Neuronal stem cell (in vitro differentiated cells): ENCODE results near the gene SLC35E4.

Experiments used
- DNase-seq: peaks from one replicate; pipeline ENCODE4 v3.0.0-alpha.2; 2013; ENCODE audit warnings: low spot score
- H2AFZ ChIP-seq: one replicate; pipeline ENCODE4 v1.6.1; 2013; ENCODE audit warnings: mild to moderate bottlenecking, low read length, inconsistent platforms
- H2AK5ac ChIP-seq: 2 replicates; pipeline ENCODE4 v1.6.1; 2013; ENCODE audit warnings: low read depth, mild to moderate bottlenecking, inconsistent platforms, low read length, moderate library complexity, mixed read lengths
- H2BK120ac ChIP-seq: 2 replicates; pipeline ENCODE4 v1.6.1; 2013; ENCODE audit warnings: low read depth, mild to moderate bottlenecking, inconsistent platforms, low read length, moderate library complexity, mixed read lengths
- H2BK12ac ChIP-seq: one replicate; pipeline ENCODE4 v1.6.1; 2013; ENCODE audit warnings: low read length, inconsistent platforms
- H2BK15ac ChIP-seq: 2 replicates; pipeline ENCODE4 v1.6.1; 2013; ENCODE audit warnings: mild to moderate bottlenecking, low read length, inconsistent platforms, mixed read lengths
- H2BK5ac ChIP-seq: one replicate; pipeline ENCODE4 v1.6.1; 2013; ENCODE audit warnings: inconsistent platforms, mild to moderate bottlenecking, low read length, moderate library complexity
- H3K14ac ChIP-seq: one replicate; pipeline ENCODE4 v1.6.1; 2013; ENCODE audit warnings: low read length, inconsistent platforms
- H3K18ac ChIP-seq: 2 replicates; pipeline ENCODE4 v1.6.1; 2013; ENCODE audit warnings: low read length, inconsistent platforms
- H3K23ac ChIP-seq: 2 replicates; pipeline ENCODE4 v1.6.1; 2013; ENCODE audit warnings: low read depth, mild to moderate bottlenecking, mixed read lengths, low read length, inconsistent platforms; ENCODE audit not compliant: poor library complexity
- H3K27ac ChIP-seq: replicated peaks from 3 replicates; pipeline ENCODE4 v1.5.1; 2013; ENCODE audit warnings: low read length, inconsistent platforms
- H3K27me3 ChIP-seq, 3 experiments: 2 replicates each; pipeline ENCODE4 v1.6.1; 2013; ENCODE audit warnings: low read length in 3 of 3, mild to moderate bottlenecking in 2 of 3, inconsistent platforms in 1 of 3, low read depth in 1 of 3, mixed read lengths in 1 of 3, moderate library complexity in 1 of 3; ENCODE audit not compliant: control insufficient read depth in 3 of 3, insufficient read depth in 3 of 3
- H3K36me3 ChIP-seq, 2 donors: replicated peaks in 1 of 2; 2 replicates each; pipeline ENCODE4 v1.6.1; 2013; ENCODE audit warnings: low read length in 2 of 2; ENCODE audit not compliant: control insufficient read depth in 2 of 2, insufficient read depth in 2 of 2
- H3K4ac ChIP-seq: 2 replicates; pipeline ENCODE4 v1.6.1; 2013; ENCODE audit warnings: inconsistent platforms, mild to moderate bottlenecking, low read length, moderate library complexity
- H3K4me1 ChIP-seq, 2 donors: 1 replicate in 1 of 2; 2 replicates in 1 of 2; pipeline ENCODE4 v1.6.1; 2013; ENCODE audit warnings: low read length in 2 of 2, low read depth in 1 of 2; ENCODE audit not compliant: control insufficient read depth in 2 of 2, insufficient read depth in 1 of 2
- H3K4me2 ChIP-seq: one replicate; pipeline ENCODE4 v1.6.1; 2013; ENCODE audit warnings: mild to moderate bottlenecking, low read length, inconsistent platforms; ENCODE audit not compliant: insufficient read depth, poor library complexity, severe bottlenecking
- H3K4me3 ChIP-seq, 2 donors: 2 replicates each; pipeline ENCODE4 v1.5.1; 2013; ENCODE audit warnings: low read length in 2 of 2, mild to moderate bottlenecking in 2 of 2, inconsistent platforms in 1 of 2, moderate library complexity in 1 of 2
- H3K79me1 ChIP-seq: one replicate; pipeline ENCODE4 v1.6.1; 2013; ENCODE audit warnings: low read depth, mild to moderate bottlenecking, inconsistent platforms, low read length, moderate library complexity
- H3K9ac ChIP-seq: one replicate; pipeline ENCODE4 v1.6.1; 2013; ENCODE audit warnings: mild to moderate bottlenecking, low read depth, low read length, inconsistent platforms; ENCODE audit not compliant: poor library complexity
- H3K9me3 ChIP-seq, 2 donors: replicated peaks in 1 of 2; 2 replicates each; pipeline versions ENCODE3 to v1.6.1; 2013; ENCODE audit warnings: low read length in 2 of 2, mild to moderate bottlenecking in 2 of 2, inconsistent platforms in 1 of 2, low read depth in 1 of 2, mixed read lengths in 1 of 2, moderate library complexity in 1 of 2; ENCODE audit not compliant: control insufficient read depth in 2 of 2, insufficient read depth in 1 of 2
- H4K8ac ChIP-seq: one replicate; pipeline ENCODE4 v1.6.1; 2013; ENCODE audit warnings: low read depth, mild to moderate bottlenecking, inconsistent platforms, low read length, moderate library complexity
- H4K91ac ChIP-seq: one replicate; pipeline ENCODE4 v1.6.1; 2013; ENCODE audit warnings: low read length, low read depth, mild to moderate bottlenecking, inconsistent platforms; ENCODE audit not compliant: poor library complexity
- WGBS, 2 donors: extraction: QIAGEN DNeasy Blood & Tissue Kit; methylation state at CpG; one replicate each; pipeline ENCODE4 v1.1.7; 2013; ENCODE audit warnings: missing lambda C conversion rate in 2 of 2, mixed read lengths in 1 of 2; ENCODE audit not compliant: insufficient read length in 2 of 2, insufficient replicate concordance in 1 of 2; ENCODE audit errors: extremely low coverage in 2 of 2; 5-methylcytosine and 5-hydroxymethylcytosine counted together

Gene SLC35E4

DNA sequence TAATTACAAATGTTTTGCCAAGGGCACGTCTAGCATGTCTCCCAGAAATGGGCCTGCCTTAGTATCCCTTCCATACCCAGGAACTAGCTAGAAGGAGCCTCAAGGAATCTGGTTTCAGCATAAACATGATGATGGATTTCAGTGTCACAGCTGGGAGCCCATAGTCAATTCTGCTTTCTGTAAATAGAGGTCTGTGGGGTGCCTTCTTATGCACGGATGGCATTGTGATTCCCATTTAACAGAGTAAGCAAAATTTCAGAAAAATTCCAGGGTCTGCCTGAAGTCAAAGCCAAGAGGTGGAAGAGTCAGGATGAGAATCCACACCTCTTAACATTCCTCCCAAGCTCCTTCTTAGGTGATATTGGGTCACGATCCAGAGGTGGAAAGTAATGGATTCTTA lies 20.0 kb downstream of the SLC35E4 start:
- no peak overlapping the region for H3K4ac ChIP-seq
- DNase-seq: no peak
- no peak overlapping the region for H3K14ac ChIP-seq
- no peak overlapping the region for H3K9ac ChIP-seq
- no peaks in the 10 kb centered on the region for H3K27me3 ChIP-seq
- H3K4me2 ChIP-seq: no peak overlapping the region
- no peak overlapping the region for H3K23ac ChIP-seq
- no peak overlapping the region for H3K18ac ChIP-seq
- H3K4me1 ChIP-seq: peaks cover 0 to 3% of the 10 kb centered on the region in 2 donors
- no peaks in the 10 kb centered on the region for H3K79me1 ChIP-seq
- H2AK5ac ChIP-seq: no peak overlapping the region
- H2AFZ ChIP-seq: no peak overlapping the region
- no peak overlapping the region for H2BK120ac ChIP-seq
- H2BK12ac ChIP-seq: no peak overlapping the region
- no peaks in the 10 kb centered on the region for H3K9me3 ChIP-seq
- no peak overlapping the region for H3K27ac ChIP-seq
- no peak overlapping the region for H4K8ac ChIP-seq
- no peaks in the 10 kb centered on the region for H3K36me3 ChIP-seq
- H2BK15ac ChIP-seq: no peak overlapping the region
- H3K4me3 ChIP-seq: no peak overlapping the region
- no peak overlapping the region for H2BK5ac ChIP-seq
- WGBS, 2 donors: no CpG with 5 or more reads among the region's 3 CpGs
- no peak overlapping the region for H4K91ac ChIP-seq

DNA sequence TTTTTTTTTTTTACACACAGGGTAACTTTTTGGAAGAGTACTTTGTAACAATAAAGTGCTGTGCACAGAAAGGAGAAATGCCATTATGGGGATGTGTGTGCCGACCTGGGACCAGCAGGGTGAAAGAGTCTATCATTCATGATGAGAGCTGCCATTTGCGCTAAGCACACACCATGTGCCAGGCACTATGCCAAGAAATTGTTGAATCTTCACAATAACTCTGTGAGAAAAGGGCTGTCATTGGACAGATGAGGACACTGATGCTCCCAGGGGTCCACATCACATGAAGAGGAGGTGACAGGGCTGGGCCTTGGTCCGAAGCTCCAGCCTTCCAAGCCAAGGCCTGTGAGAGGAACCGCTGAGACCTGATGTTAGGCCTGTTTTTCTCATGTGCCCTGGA lies 26.5 kb downstream of the SLC35E4 start:
- Histone ChIP-seq H3K4me1 (peaks cover 2 to 4% of the 10 kb centered on the region in 2 donors), H3K18ac (no peak overlapping the region), H2BK120ac (no peak overlapping the region), H3K9ac (no peak overlapping the region), H3K9me3 (no peaks in the 10 kb centered on the region), H3K79me1 (no peaks in the 10 kb centered on the region), H2AFZ (no peak overlapping the region), H2BK15ac (no peak overlapping the region), H3K4me3 (no peak overlapping the region), H2BK5ac (no peak overlapping the region), H3K4ac (no peak overlapping the region), H2AK5ac (no peak overlapping the region), H3K14ac (no peak overlapping the region), H3K4me2 (no peak overlapping the region), H3K23ac (no peak overlapping the region), H3K36me3 (no peaks in the 10 kb centered on the region), H3K27ac (no peak overlapping the region), H4K8ac (no peak overlapping the region), H3K27me3 (peaks cover 0 to 11% (median 0%) of the 10 kb centered on the region in 3 experiments), H4K91ac (no peak overlapping the region), H2BK12ac (no peak overlapping the region)
- DNase-seq: no peak
- no CpG with 5 or more reads among the region's 4 CpGs for WGBS, 2 donors

DNA sequence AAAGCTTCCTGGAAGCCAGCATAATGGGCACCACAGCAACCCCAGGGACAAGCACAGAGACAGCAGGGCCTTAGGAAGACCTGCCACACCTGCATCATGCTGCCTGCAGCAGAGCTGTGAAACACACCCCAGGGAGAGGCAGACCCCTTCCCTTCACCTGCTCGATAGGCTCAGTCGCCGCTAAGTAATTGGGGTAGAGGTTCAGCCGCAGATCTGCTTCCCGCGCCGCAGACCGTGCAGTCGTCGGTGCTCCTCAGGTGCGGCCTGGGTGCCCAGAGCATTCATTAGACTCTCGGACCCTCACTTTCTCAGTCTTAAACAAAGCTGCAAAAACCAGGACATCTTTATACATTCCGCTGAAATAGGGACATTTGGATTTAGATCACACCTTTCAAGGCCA lies 29.2 kb downstream of the SLC35E4 start:
- Histone ChIP-seq H3K18ac (no peak overlapping the region), H3K4me2 (no peak overlapping the region), H3K14ac (no peak overlapping the region), H4K91ac (no peak overlapping the region), H3K4me1 (peaks cover 6 to 13% of the 10 kb centered on the region in 2 donors), H2BK5ac (no peak overlapping the region), H3K4me3 (no peak overlapping the region), H3K79me1 (no peaks in the 10 kb centered on the region), H3K4ac (no peak overlapping the region), H2BK15ac (no peak overlapping the region), H3K36me3 (no peaks in the 10 kb centered on the region), H2BK12ac (no peak overlapping the region), H2AK5ac (no peak overlapping the region), H2AFZ (no peak overlapping the region), H4K8ac (no peak overlapping the region), H3K9me3 (no peaks in the 10 kb centered on the region), H3K27ac (no peak overlapping the region), H3K9ac (no peak overlapping the region), H3K27me3 (peaks cover 0 to 28% (median 8%) of the 10 kb centered on the region in 3 experiments), H3K23ac (no peak overlapping the region), H2BK120ac (no peak overlapping the region)
- WGBS, 2 donors: no CpG with 5 or more reads among the region's 13 CpGs
- no peak for DNase-seq

DNA sequence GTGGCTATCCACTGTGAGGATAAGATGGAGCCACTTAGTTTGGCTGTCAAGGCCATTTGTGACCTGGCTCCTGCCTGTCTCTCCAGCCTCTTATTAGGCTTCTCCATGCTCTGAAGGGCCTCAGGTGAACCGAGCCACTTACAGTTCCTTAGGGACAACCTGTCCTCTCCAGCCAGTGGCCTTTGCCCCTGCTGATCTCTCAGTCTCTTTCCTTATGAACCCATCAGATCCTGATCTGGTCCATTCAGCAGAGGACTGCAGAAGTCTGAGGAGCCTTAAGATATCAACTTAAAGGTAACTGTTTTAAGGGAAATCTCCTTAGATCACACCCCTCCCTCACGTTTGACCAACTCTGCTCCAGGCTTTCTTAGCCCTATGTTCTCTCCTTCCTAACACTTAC lies 29.7 kb downstream of the SLC35E4 start:
- Histone ChIP-seq H3K4me1 (peaks cover 6 to 13% of the 10 kb centered on the region in 2 donors), H2BK15ac (no peak overlapping the region), H3K27ac (no peak overlapping the region), H3K4ac (no peak overlapping the region), H2BK120ac (no peak overlapping the region), H3K4me3 (no peak overlapping the region), H3K14ac (no peak overlapping the region), H3K27me3 (peaks cover 0 to 30% (median 8%) of the 10 kb centered on the region in 3 experiments), H2BK12ac (no peak overlapping the region), H3K4me2 (no peak overlapping the region), H4K8ac (no peak overlapping the region), H2AK5ac (no peak overlapping the region), H3K9me3 (no peaks in the 10 kb centered on the region), H3K18ac (no peak overlapping the region), H3K36me3 (no peaks in the 10 kb centered on the region), H2BK5ac (no peak overlapping the region), H2AFZ (no peak overlapping the region), H4K91ac (no peak overlapping the region), H3K9ac (no peak overlapping the region), H3K23ac (no peak overlapping the region), H3K79me1 (no peaks in the 10 kb centered on the region)
- WGBS, 2 donors: no CpG with 5 or more reads among the region's 2 CpGs
- no peak for DNase-seq
